ENCODE results near the gene PI4KA. TPM values are rescaled to one million over a fixed set of nuclear protein-coding genes. Genes with fewer than 3 reads are reported as not detected.

PI4KA gene
- total and polyA plus RNA-seq, 8 donors, result 22.7 to 174 (median 55.4) TPM

DNA sequence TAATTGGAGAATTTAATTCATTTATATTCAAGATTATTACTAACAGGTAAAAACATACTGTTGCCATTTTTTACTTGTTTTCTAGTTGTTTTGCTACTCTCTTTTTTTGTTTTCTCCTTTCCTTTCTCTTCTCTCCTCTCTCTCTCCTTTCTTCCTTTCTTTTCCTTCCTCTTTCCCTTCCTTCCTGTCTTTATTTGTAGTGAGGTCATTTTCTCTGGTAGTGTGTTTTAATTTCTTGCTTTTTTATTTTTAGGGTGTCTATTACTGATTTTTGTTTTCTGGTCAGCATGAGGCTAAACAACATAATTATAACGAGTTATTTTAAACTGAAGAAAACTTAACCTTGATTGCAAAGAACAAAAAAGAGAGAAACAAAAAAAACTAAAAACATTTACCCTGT is 197.1 kb downstream of the PI4KA start:
- no peak overlapping the region for H3K4me3 ChIP-seq
- 91 to 98% (median 95%) methylated on average over 1 of the region's 1 CpG for WGBS, 5 donors
- TF ChIP-seq, protein P1, sequence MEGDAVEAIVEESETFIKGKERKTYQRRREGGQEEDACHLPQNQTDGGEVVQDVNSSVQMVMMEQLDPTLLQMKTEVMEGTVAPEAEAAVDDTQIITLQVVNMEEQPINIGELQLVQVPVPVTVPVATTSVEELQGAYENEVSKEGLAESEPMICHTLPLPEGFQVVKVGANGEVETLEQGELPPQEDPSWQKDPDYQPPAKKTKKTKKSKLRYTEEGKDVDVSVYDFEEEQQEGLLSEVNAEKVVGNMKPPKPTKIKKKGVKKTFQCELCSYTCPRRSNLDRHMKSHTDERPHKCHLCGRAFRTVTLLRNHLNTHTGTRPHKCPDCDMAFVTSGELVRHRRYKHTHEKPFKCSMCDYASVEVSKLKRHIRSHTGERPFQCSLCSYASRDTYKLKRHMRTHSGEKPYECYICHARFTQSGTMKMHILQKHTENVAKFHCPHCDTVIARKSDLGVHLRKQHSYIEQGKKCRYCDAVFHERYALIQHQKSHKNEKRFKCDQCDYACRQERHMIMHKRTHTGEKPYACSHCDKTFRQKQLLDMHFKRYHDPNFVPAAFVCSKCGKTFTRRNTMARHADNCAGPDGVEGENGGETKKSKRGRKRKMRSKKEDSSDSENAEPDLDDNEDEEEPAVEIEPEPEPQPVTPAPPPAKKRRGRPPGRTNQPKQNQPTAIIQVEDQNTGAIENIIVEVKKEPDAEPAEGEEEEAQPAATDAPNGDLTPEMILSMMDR (IDR thresholded peaks at IDR 0.05), result no peak
- no peak for TF ChIP-seq POLR2A (IDR thresholded peaks at IDR 0.05)
- TF ChIP-seq POLR2AphosphoS5 (IDR thresholded peaks at IDR 0.05), result no peak
- no peak for TF ChIP-seq EP300 (IDR thresholded peaks at IDR 0.05)
- no peaks in the 10 kb centered on the region for H3K4me1 ChIP-seq
- H3K36me3 ChIP-seq, result no peaks in the 10 kb centered on the region
- intact Hi-C loops (cut with DNase I; ENCODE audit: low total_unique reads), result no loop called here
- H3K9me3 ChIP-seq, result peaks cover 0 to 7% (median 3%) of the 10 kb centered on the region in 4 donors
- H3K27me3 ChIP-seq, result peaks cover 0 to 16% (median 0%) of the 10 kb centered on the region in 3 donors
- no peak for DNase-seq
- H3K27ac ChIP-seq, result no peak overlapping the region

GRCh38 chr22:20660441-20661054 is 198.1 kb downstream of the PI4KA start:
- no peak for DNase-seq
- no peak for TF ChIP-seq EP300 (IDR thresholded peaks at IDR 0.05)
- TF ChIP-seq POLR2AphosphoS5 (IDR thresholded peaks at IDR 0.05), result no peak
- TF ChIP-seq POLR2A (IDR thresholded peaks at IDR 0.05), result no peak
- TF ChIP-seq, protein P1 (IDR thresholded peaks at IDR 0.05), result no peak
- Histone ChIP-seq H3K9me3 (peaks cover 0 to 7% (median 3%) of the 10 kb centered on the region in 4 donors), H3K27me3 (peaks cover 0 to 16% (median 0%) of the 10 kb centered on the region in 3 donors), H3K4me3 (no peak overlapping the region), H3K27ac (no peak overlapping the region), H3K36me3 (no peaks in the 10 kb centered on the region), H3K4me1 (no peaks in the 10 kb centered on the region)
- intact Hi-C loops (cut with DNase I; ENCODE audit: low total_unique reads), result no loop called here
- 84 to 93% (median 89%) methylated on average over 6 of the region's 6 CpGs for WGBS, 5 donors

DNA sequence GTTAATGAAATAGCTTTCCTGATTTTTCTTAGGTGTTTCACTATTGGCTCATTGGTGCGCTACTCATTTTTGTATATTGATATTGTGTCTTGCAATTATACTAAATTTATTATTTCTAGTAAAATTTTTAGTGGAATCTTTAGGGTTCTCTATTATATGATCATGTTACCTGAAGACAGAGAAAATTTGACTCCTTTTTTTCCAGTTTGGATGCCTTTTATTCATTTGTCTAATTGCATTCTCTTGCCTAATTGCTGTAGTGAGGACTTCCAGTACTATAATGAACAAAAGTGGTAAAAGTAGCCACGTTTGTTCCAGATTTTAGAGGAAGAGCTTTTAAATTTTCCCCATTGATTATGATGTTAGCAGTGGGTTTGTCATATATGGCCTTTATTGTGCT is 198.7 kb downstream of the PI4KA start:
- intact Hi-C loops (cut with DNase I; ENCODE audit: low total_unique reads), result no loop called here
- peaks cover 0 to 16% (median 0%) of the 10 kb centered on the region in 3 donors for H3K27me3 ChIP-seq
- no peaks in the 10 kb centered on the region for H3K36me3 ChIP-seq
- H3K27ac ChIP-seq, result no peak overlapping the region
- no peaks in the 10 kb centered on the region for H3K4me1 ChIP-seq
- no peak for DNase-seq
- peaks cover 0 to 7% (median 3%) of the 10 kb centered on the region in 4 donors for H3K9me3 ChIP-seq
- no peak overlapping the region for H3K4me3 ChIP-seq
- WGBS, 5 donors, result 56 to 80% (median 78%) methylated on average over 2 of the region's 2 CpGs
- no peak for TF ChIP-seq POLR2AphosphoS5 (IDR thresholded peaks at IDR 0.05)
- TF ChIP-seq EP300 (IDR thresholded peaks at IDR 0.05), result no peak
- TF ChIP-seq POLR2A (IDR thresholded peaks at IDR 0.05), result no peak
- TF ChIP-seq, protein P1 (IDR thresholded peaks at IDR 0.05), result no peak

- TF ChIP-seq, protein P1 (IDR thresholded peaks at IDR 0.05), result no peak
- TF ChIP-seq POLR2AphosphoS5 (IDR thresholded peaks at IDR 0.05), result no peak
- no peak for TF ChIP-seq EP300 (IDR thresholded peaks at IDR 0.05)
- TF ChIP-seq POLR2A (IDR thresholded peaks at IDR 0.05), result no peak
- Histone ChIP-seq H3K27me3 (peaks cover 0 to 12% (median 0%) of the 10 kb centered on the region in 3 donors), H3K4me3 (no peak overlapping the region), H3K36me3 (no peaks in the 10 kb centered on the region), H3K27ac (no peak overlapping the region), H3K9me3 (peaks cover 0 to 7% (median 3%) of the 10 kb centered on the region in 4 donors), H3K4me1 (no peaks in the 10 kb centered on the region)
- DNase-seq, result no peak
- WGBS, 5 donors, result 45 to 72% (median 64%) methylated on average over 1 of the region's 1 CpG
- intact Hi-C loops (cut with DNase I; ENCODE audit: low total_unique reads), result no loop called here
Observed at GRCh38 chr22:20659258-20659657, 199.4 kb downstream of the PI4KA start.

Data from stomach (tissue), 9 donors.